Measurements from ENCODE around the gene UGT2B15. TPM values are rescaled to one million over a fixed set of nuclear protein-coding genes. Genes with fewer than 3 reads are reported as not detected.
"Not testable (repeated sequence)": the region's sequence is repeated elsewhere in the genome, so short reads cannot be mapped to it uniquely, and the experiment has no call there.

The UGT2B15 gene
- total RNA-seq, 1 experiment from 2014 or later, result not detected

DNA sequence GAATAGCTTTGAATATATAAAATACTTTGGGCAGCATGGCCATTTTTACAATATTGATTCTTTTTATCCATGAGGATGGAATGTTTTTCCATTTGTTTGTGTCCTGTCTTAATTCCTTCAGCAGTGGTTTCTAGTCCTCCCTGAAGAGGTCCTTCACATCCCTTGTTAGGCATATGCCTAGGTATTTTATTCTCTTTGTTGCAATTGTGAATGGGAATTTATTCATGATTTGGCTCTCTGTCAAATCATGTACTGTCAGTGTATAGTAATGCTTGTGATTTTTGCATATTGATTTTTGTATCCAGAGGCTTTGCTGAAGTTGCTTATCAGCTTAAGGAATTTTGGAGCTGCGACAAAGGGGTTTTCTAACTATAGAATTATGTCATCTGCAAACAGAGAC lies 18.5 kb downstream of the UGT2B15 start:
- no peaks in the 10 kb centered on the region for H3K36me3 ChIP-seq (ENCODE audit: insufficient read depth, low read length, poor library complexity, severe bottlenecking)
- H3K9me3 ChIP-seq (ENCODE audit: low read depth, low read length, poor library complexity, severe bottlenecking), result no peaks in the 10 kb centered on the region
- intact Hi-C loops (cut with micrococcal nuclease; ENCODE audit: unreplicated experiment), result no loop called here
- POLR2A ChIA-PET (ENCODE audit: low non-redundant PET), result no interaction called here
- H3K27me3 ChIP-seq (replicated peaks; ENCODE audit: insufficient read depth, low read depth, low read length, poor library complexity), result no peaks in the 10 kb centered on the region
- H3K27ac ChIP-seq (ENCODE audit: low read depth, low read length, poor library complexity, severe bottlenecking), result no peak overlapping the region
- no peak overlapping the region for H3K4me3 ChIP-seq (ENCODE audit: low read depth, low read length, poor library complexity, severe bottlenecking)
- no TSS peak for BruUV-seq (replicated peaks)
- no peak for DNase-seq (ENCODE audit: low spot score)
- CTCF ChIA-PET, result no interaction called here
- TF ChIP-seq, protein P1, sequence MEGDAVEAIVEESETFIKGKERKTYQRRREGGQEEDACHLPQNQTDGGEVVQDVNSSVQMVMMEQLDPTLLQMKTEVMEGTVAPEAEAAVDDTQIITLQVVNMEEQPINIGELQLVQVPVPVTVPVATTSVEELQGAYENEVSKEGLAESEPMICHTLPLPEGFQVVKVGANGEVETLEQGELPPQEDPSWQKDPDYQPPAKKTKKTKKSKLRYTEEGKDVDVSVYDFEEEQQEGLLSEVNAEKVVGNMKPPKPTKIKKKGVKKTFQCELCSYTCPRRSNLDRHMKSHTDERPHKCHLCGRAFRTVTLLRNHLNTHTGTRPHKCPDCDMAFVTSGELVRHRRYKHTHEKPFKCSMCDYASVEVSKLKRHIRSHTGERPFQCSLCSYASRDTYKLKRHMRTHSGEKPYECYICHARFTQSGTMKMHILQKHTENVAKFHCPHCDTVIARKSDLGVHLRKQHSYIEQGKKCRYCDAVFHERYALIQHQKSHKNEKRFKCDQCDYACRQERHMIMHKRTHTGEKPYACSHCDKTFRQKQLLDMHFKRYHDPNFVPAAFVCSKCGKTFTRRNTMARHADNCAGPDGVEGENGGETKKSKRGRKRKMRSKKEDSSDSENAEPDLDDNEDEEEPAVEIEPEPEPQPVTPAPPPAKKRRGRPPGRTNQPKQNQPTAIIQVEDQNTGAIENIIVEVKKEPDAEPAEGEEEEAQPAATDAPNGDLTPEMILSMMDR (conservative IDR thresholded peaks at IDR 0.05; ENCODE audit: low read depth, low read length), result no peak
- TF ChIP-seq EZH2 (IDR thresholded peaks at IDR 0.05; ENCODE audit: borderline replicate concordance, low read depth, low read length, poor library complexity, severe bottlenecking), result no peak
- no peaks in the 10 kb centered on the region for H3K4me1 ChIP-seq (ENCODE audit: insufficient read depth, low read length, poor library complexity, severe bottlenecking)

DNA sequence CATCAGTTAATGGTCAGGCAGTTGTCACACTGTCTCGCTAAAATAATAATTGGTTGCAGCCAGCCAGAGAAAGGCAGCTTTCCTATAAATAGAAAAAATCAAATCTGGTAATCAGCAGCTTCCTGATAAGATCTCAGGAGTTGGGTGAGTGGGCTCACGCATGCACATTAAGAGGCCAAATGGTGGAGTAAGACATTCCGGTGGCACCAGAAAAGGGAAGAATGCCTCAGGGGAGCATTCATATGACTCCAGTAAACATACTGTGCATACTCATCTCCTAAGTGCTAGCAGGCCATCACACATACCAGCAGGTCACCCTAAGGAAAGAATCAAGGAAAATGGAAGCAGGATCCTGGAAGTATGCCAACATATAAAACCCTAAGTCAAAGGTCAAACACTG lies 40.1 kb downstream of the UGT2B15 start:
- no peak overlapping the region for H3K27ac ChIP-seq (ENCODE audit: low read depth, low read length, poor library complexity, severe bottlenecking)
- no peak overlapping the region for H3K4me3 ChIP-seq (ENCODE audit: low read depth, low read length, poor library complexity, severe bottlenecking)

DNA sequence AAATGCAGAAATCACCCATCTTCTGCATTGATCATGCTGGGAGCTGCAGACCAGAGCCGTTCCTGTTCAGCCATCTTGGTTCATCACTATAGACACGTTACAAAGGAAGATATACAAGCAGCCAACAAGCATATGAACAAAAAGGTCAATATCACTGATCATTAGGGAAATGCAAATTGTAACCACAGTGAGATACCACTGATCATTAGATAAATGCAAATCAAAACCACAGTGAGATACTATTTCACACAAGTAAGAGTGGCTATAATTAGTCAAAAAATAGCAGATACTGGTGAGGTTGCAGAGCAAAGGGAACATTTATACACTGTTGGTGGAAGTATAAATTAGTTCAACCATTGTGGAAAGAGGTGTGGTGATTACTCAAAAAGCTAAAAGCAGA lies 47.7 kb downstream of the UGT2B15 start:
- H3K9me3 ChIP-seq (ENCODE audit: low read depth, low read length, poor library complexity, severe bottlenecking); intact Hi-C loops (cut with micrococcal nuclease; ENCODE audit: unreplicated experiment); H3K4me3 ChIP-seq (ENCODE audit: low read depth, low read length, poor library complexity, severe bottlenecking); H3K27ac ChIP-seq (ENCODE audit: low read depth, low read length, poor library complexity, severe bottlenecking); CTCF ChIA-PET; H3K27me3 ChIP-seq (replicated peaks; ENCODE audit: insufficient read depth, low read depth, low read length, poor library complexity); H3K4me1 ChIP-seq (ENCODE audit: insufficient read depth, low read length, poor library complexity, severe bottlenecking); BruUV-seq (replicated peaks); DNase-seq (ENCODE audit: low spot score); H3K36me3 ChIP-seq (ENCODE audit: insufficient read depth, low read length, poor library complexity, severe bottlenecking); POLR2A ChIA-PET (ENCODE audit: low non-redundant PET): not testable (repeated sequence)

More for the DNA sequence above, 40.1 kb downstream of the UGT2B15 start:
- H3K36me3 ChIP-seq (ENCODE audit: insufficient read depth, low read length, poor library complexity, severe bottlenecking), result no peaks in the 10 kb centered on the region
- H3K27me3 ChIP-seq (replicated peaks; ENCODE audit: insufficient read depth, low read depth, low read length, poor library complexity), result no peaks in the 10 kb centered on the region
- BruUV-seq (replicated peaks), result no TSS peak
- H3K9me3 ChIP-seq (ENCODE audit: low read depth, low read length, poor library complexity, severe bottlenecking), result no peaks in the 10 kb centered on the region
- intact Hi-C loops (cut with micrococcal nuclease; ENCODE audit: unreplicated experiment), result no loop called here
- TF ChIP-seq, protein P1 (conservative IDR thresholded peaks at IDR 0.05; ENCODE audit: low read depth, low read length), result no peak
- ChIA-PET CTCF (no interaction called here), POLR2A (ENCODE audit: low non-redundant PET) (no interaction called here)
- no peak for DNase-seq (ENCODE audit: low spot score)
- H3K4me1 ChIP-seq (ENCODE audit: insufficient read depth, low read length, poor library complexity, severe bottlenecking), result no peaks in the 10 kb centered on the region

DNA sequence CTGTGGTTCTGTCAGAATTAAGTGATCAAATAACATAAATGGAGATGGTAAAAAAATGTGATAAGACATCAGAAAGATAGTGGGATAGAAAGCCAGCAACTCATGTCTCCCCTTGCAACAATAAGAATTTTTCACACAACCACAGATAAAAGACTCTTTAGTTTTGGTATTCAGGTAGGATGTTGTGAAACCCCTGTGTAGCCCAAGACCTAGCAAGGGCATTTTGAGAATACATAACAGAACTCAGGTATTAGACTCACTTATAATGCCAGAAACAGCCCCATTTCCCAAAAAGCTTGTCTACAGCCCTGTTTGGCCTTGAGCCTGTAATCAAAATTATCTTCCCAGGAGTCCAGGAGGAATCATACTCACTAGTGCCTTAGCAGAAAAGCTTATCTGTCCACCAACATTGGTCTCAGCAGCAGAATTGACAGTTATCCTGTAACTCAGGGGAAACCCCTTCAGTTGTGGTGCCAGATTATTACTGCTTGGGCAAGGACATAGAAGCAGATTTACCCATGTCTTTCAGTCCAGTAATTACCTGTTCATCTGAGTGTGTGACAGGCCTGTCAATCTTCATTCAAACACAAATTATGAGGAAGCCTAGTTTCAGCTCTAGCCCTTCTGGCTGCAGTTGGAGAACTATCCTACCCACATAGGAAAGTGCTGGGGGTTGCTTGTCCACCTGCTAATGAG lies 53.3 kb downstream of the UGT2B15 start:
- CTCF ChIA-PET, result no interaction called here
- Histone ChIP-seq H3K9me3 (ENCODE audit: low read depth, low read length, poor library complexity, severe bottlenecking) (no peaks in the 10 kb centered on the region), H3K4me3 (ENCODE audit: low read depth, low read length, poor library complexity, severe bottlenecking) (no peak overlapping the region), H3K4me1 (ENCODE audit: insufficient read depth, low read length, poor library complexity, severe bottlenecking) (no peaks in the 10 kb centered on the region), H3K36me3 (ENCODE audit: insufficient read depth, low read length, poor library complexity, severe bottlenecking) (no peaks in the 10 kb centered on the region), H3K27me3 (replicated peaks; ENCODE audit: insufficient read depth, low read depth, low read length, poor library complexity) (no peaks in the 10 kb centered on the region), H3K27ac (ENCODE audit: low read depth, low read length, poor library complexity, severe bottlenecking) (no peak overlapping the region)
- POLR2A ChIA-PET (ENCODE audit: low non-redundant PET), result no interaction called here
- BruUV-seq (replicated peaks), result no TSS peak
- intact Hi-C loops (cut with micrococcal nuclease; ENCODE audit: unreplicated experiment), result no loop called here
- no peak for DNase-seq (ENCODE audit: low spot score)
- TF ChIP-seq, protein P1 (conservative IDR thresholded peaks at IDR 0.05; ENCODE audit: low read depth, low read length), result no peak
- no peak for TF ChIP-seq EZH2 (IDR thresholded peaks at IDR 0.05; ENCODE audit: borderline replicate concordance, low read depth, low read length, poor library complexity, severe bottlenecking)
